Left colon (tissue), 2 donors: ENCODE results near the gene RNU6-9. TPM values are rescaled to one million over a fixed set of nuclear protein-coding genes. Genes with fewer than 3 reads are reported as not detected.
A peak's percentile ranks its signal among the peaks of the same experiment; 100 is the strongest.

Experiments used
- ATAC-seq: fragments of 200-7000 bp; cut with Tn5 transposase; one replicate; pipeline ENCODE4 v1.9.1; 2020; ENCODE audit warnings: mild to moderate bottlenecking, moderate library complexity
- DNase-seq, 2 donors: peaks; one replicate each; pipeline ENCODE4 v3.0.0-alpha.2; 2020
- intact Hi-C, 2 donors: fragments of 100-400 bp; cut with DNase I in 1 of 2; cut with micrococcal nuclease in 1 of 2; formaldehyde crosslinking; loops; one replicate each; pipeline versions ENCODE4 v1.11.2 to v1.14.0; 2022; cut with DNase I, micrococcal nuclease
- total RNA-seq, 2 donors: library from RNA; stranded (reverse); fragmentation: NEBNext Ultra II Directional; extraction: Animal tissue kit (Norgen Biotek cat#: 25700); gene quantifications; one replicate each; pipeline ENCODE4 v1.2.1, GENCODE V29; 2021
- donor health status: DM: no; HTN: no; CAD: no.
- donor health status: DM: yes; HTN: yes; CAD: no.

RNU6-9 gene
- total RNA-seq, 2 donors from 2014 or later = not detected

DNA sequence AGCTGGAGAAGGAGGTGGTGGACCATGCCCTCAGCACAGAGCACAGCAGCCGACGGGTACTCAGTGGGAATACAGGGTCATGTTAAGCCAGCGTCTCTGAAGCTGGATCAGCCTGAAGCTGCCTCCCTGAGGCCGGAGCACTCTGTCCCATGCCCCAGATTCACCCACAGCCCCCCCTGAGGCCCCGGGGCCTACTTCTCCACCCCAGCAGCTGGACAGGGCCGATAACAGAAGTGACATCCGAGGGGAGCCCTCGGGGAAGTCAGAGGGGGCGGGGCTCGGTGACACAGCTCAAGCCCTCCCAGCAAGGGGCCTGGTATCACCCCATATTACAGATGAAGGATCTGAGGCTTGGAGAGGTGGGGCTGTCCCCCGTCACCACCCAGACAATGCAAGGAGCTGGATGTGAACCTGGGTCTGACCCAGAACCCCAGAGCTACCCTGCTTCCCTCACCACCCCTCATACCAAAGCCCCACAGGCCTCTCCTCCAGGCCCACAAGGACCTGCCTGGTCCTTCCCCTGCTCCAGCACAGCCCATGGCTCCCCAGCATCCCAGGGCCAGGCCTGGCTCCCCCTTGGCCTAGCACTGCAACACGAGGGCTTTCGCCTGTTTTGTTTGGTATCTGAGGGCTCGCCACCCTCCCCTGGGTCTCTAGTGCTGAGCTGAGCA is 14.0 kb downstream of the RNU6-9 start:
- intact Hi-C loops = no loop called here
- ATAC-seq (no peak), DNase-seq (peak in 1 of 2 donors; percentile 52)

DNA sequence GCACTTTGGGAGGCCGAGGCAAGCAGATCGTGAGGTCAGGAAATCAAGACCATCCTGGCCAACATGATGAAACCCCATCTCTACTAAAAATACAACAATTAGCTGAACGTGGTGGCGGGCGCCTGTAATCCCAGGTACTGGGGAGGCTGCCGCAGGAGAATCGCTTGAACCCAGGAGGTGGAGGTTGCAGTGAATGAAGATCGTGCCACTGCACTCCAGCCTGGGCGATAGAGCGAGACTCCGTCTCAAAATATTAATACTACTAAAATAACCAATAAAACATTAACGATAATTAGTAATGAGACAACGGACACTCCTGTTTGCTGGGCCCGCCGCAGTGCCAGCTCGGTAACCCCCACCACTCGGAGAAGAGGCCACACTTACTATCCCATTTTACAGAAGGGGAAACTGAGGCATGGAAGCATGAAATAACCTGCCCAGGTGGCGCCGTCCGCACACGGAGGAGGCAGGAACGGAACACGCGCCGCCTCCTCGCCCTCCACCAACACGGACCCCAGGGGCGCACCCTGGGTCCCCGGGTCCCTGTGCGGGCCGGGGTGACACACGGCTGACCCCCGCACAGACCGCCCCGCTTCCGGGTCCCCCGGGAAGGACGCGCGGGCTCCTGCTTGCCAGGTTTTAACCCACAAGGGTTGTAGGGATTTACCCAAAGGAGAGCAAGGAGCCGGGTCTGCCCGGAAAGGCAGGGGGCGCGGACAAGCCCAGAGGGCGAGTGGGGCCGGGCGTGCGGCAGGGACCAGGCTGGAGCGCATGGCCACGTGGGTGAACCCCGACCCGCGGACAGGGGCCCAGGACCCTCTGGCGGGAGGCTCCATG is 18.1 kb downstream of the RNU6-9 start:
- ATAC-seq = no peak
- no peak for DNase-seq
- intact Hi-C loops = no loop called here

DNA sequence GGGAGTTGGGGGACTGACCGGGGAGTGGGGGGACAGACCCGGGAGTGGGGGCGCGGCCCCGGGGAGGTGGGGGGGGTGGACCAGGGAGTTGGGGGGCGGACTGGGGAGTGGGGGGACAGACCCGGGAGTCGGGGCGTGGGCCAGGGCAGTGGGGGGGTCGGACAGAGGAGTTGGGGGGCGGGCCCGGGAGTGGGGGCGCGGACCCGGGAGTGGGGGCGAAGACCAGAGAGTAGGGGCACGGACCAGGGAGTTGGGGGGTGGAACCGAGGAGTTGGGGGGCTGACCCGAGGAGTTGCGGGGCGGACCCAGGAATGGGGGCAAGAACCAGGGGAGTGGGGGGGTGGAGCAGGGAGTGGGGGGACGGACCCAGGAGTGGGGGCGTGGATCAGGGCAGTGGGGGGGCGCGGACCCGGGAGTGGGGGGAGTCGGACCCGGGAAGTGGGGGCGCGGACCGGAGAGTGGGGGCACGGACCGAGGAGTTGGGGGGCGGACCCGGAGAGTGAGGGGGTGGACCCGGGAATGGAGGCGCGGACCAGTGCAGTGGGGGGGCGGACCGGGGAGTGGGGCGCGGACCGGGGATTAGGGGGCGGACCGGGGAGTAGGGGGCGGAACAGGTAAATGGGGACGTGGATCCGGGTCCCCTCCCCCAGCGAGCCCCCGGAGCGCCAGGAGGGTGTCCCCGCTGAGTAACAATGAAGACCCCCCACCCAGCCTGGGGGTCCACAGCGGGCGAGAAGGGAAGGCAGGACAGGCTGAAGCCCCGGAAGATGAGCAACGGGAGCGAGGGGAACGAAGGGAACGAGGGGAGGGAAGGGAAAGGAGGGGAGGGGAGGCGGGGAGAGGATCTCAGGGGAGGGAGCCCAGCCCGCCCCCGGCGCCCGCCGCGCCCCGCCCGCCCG is 19.1 kb downstream of the RNU6-9 start:
- intact Hi-C loops = no loop called here
- DNase-seq (peak in 1 of 2 donors; percentile 62), ATAC-seq (no peak)

DNA sequence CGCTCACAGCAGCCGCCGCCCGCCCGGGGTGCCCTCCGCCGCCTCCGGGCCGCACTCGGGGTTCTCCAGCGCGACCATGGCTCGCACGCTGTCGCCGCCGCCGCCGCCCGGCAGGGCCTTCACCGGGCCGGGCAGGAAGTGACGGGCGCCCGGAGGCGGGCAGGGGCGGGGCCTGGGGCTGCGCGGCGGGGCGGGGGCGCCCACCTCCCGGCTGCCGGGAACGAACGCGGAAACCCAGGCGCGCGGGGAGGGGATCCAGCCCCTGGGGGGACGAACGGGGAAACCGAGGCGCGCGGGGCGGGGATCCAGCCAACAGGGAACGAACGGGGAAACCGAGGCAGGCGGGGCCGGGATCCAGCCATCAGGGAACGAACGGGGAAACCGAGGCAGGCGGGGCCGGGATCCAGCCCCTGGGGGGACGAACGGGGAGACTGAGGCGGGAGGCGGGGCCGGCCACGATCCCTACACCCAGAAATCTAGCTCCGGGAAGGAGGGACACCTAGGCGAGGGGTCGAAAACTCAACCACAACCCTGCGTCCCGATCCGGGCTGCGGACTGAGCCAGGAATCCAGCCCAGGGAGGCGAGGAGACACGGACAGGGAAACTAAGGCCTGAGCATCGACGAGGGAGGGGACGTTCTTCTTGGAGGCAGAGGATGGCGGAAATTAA is 19.9 kb downstream of the RNU6-9 start, which contains the start of gene R3HDM4:
Gene R3HDM4 (minus strand): TSS at position 140 of the 669 bp plus-strand sequence. CDS start 62 bp downstream, at position 78.
- peak; percentile 77 to 88 for DNase-seq
- intact Hi-C loops = no loop called here
- ATAC-seq = peak; percentile 64

DNA sequence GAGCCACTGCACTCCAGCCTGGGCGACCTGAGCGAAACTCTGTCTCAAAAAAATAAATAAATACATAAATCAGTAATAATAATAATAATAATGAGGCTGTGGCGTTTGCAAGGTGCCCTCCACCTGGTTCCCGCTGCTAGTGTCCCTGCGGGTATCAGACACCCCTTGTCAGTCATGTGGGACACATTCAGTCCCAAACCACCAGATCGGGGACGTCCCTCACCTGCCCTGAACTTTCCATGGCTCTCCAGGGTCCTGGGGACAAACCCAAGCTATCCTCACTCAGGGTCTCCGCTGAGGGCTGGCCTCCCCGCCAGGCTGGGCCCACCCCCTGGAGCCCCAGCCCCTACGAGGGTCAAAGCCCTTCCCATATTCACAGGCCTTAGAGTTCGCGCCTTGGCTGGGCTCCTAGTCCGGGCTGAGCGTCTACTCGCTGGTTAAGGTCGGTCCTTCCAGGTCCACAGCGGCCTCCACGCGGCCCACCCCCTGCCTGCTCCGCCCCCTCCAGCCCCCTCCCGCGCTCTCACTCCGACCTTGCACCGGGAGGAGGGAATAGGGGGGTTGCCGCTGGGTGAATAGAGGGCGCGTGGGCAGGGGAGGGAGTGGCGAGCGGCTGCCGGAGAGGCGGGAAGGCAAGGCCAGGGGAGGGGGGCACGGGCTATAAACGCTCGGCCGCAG is 23.5 kb downstream of the RNU6-9 start:
- ATAC-seq (no peak), DNase-seq (no peak)
- intact Hi-C loops = loop anchor here in 1 of 2 donors (5.0 kb wide), 1 partner anchor 54 kb away; no protein-coding TSS in a partner anchor

DNA sequence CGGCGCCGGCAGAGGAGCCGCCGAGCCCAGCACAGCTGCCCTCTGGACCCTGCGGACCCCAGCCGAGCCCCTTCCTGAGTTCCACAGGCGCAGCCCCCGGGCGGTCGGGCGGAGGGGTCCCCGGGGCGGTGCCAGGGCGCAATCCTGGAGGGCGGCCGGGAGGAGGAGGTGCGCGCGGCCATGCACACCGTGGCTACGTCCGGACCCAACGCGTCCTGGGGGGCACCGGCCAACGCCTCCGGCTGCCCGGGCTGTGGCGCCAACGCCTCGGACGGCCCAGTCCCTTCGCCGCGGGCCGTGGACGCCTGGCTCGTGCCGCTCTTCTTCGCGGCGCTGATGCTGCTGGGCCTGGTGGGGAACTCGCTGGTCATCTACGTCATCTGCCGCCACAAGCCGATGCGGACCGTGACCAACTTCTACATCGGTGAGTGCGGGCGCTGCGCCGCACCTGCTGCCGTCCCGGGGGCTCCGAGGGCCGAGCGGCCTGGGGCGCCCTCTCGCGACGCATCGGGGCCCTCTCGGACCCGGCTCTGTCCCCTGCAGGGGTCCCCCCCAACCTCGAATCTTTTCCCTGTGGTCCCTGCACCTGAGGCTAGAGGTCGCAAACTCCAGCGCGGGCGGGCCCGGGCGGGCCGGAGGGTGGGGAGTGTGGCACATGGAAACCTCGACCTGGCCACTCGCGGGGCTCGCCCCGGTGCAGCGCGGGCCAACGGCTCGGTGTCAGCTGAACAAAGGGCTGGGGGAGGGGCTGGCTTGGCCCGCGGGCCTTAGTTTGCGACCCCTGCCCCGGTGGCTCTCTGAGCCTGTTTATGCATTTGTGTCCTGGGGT is 24.3 kb downstream of the RNU6-9 start, which contains the start of gene KISS1R:
Gene KISS1R (plus strand): TSS at position 11 of the 829 bp plus-strand sequence. CDS start 170 bp downstream, at position 181.
- peak; percentile 17 for ATAC-seq

DNA sequence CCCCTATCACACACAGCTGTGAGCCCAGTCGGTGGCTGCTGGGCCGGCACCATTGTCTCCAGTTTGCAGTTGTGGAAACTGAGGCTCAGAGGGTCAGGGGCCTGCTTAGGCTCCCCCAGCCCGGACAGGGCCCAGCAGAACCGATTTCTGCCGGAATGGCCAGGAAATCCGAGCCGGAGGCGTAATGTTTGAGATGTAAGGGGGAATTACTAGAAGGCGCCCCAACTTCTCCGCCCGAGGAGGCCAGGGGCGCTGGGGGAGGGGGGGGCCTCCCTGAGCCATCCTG is 24.8 kb downstream of the RNU6-9 start:
- intact Hi-C loops = loop anchor here in 1 of 2 donors (5.0 kb wide), 1 partner anchor 56 kb away; no protein-coding TSS in a partner anchor
- DNase-seq (no peak), ATAC-seq (no peak)

More for the DNA sequence above, 24.3 kb downstream of the RNU6-9 start, which contains the start of gene KISS1R:
- intact Hi-C loops = loop anchor here in 1 of 2 donors (5.0 kb wide), 1 partner anchor 55 kb away; no protein-coding TSS in a partner anchor
- DNase-seq = peak; percentile 29 to 53

DNA sequence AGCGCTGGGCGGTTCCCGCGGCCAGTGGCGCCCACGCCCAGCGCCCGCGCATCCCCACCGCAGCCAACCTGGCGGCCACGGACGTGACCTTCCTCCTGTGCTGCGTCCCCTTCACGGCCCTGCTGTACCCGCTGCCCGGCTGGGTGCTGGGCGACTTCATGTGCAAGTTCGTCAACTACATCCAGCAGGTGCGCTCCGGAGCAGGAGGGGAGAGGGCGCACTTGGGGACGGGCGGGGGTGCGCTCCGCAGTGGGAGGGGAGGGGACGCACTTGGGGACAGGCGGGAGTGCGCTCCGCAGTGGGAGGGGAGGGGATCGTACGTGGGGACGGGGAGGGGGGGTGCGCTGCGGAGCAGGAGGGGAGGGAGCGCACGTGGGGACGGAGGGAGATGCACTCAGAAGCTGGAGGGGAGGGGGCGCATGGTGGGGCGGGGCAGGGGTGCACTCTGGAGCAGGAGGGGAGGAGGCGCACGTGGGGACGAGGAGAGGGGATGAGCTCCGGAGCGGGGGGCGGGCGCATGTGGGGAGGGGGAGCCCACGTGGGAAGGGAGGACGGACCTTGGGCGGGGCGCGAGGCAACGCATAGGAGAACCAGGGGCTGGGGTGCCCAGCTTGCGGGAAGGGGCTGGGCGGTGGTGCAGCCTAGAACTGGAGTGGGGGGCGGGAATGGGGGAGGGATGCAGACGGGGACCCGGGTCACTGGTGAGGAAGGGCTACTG is 25.4 kb downstream of the RNU6-9 start:
- DNase-seq = peak in 1 of 2 donors; percentile 30
- no peak for ATAC-seq
- intact Hi-C loops = loop anchor here in 1 of 2 donors (5.0 kb wide), 1 partner anchor 56 kb away; no protein-coding TSS in a partner anchor

DNA sequence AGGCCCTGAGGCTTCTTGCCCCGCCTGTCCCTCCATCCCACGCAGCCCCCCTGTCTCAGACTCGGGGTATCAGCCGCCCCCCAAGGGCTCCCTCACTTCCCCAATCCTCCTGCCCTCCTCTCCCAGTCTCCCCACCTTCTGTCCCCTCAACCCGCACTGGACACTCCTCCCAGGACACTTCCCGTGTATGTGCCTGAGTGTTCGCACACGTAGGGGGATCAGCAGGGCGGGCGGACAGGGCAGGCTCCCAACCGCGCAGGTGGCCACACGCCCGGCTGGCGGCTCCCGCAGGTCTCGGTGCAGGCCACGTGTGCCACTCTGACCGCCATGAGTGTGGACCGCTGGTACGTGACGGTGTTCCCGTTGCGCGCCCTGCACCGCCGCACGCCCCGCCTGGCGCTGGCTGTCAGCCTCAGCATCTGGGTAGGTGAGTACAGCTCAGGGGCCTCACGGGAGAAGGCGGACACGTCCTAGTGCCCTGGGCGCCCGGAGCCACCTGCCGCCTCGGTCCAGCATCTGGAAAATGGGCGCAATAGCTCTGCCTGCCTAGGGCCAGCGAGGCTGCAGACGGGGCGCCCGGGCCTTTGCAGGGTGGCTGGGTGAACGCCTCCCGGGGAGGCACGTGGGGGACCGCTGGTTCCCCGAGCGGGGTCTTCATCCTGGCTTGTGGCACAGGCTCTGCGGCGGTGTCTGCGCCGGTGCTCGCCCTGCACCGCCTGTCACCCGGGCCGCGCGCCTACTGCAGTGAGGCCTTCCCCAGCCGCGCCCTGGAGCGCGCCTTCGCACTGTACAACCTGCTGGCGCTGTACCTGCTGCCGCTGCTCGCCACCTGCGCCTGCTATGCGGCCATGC is 26.1 kb downstream of the RNU6-9 start:
- intact Hi-C loops = loop anchor here (2.0 to 5.0 kb wide), 4 partner anchors 57 to 147 kb away; partner anchors contain the start of gene WDR18 (in 2 of the 2)
- ATAC-seq (peak; percentile 60), DNase-seq (peak in 1 of 2 donors; percentile 60)

DNA sequence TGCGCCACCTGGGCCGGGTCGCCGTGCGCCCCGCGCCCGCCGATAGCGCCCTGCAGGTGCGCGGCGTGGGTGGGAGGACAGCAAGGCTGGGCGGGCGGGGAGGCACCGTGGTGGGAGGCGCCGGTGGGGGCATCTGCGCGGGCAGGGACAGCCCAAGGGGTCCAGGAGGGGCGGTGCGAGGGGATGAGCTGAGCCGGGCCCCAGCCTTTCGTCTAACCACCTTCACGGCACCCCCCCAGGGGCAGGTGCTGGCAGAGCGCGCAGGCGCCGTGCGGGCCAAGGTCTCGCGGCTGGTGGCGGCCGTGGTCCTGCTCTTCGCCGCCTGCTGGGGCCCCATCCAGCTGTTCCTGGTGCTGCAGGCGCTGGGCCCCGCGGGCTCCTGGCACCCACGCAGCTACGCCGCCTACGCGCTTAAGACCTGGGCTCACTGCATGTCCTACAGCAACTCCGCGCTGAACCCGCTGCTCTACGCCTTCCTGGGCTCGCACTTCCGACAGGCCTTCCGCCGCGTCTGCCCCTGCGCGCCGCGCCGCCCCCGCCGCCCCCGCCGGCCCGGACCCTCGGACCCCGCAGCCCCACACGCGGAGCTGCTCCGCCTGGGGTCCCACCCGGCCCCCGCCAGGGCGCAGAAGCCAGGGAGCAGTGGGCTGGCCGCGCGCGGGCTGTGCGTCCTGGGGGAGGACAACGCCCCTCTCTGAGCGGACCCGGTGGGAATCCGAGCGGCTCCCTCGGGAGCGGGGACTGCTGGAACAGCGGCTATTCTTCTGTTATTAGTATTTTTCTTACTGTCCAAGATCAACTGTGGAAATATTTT is 27.0 kb downstream of the RNU6-9 start:
- ATAC-seq (peak; percentile 12), DNase-seq (peak in 1 of 2 donors; percentile 36)
- intact Hi-C loops = loop anchor here (2.0 to 5.0 kb wide), 3 partner anchors 57 to 148 kb away; partner anchors contain the start of gene WDR18 (in 2 of the 2)

DNA sequence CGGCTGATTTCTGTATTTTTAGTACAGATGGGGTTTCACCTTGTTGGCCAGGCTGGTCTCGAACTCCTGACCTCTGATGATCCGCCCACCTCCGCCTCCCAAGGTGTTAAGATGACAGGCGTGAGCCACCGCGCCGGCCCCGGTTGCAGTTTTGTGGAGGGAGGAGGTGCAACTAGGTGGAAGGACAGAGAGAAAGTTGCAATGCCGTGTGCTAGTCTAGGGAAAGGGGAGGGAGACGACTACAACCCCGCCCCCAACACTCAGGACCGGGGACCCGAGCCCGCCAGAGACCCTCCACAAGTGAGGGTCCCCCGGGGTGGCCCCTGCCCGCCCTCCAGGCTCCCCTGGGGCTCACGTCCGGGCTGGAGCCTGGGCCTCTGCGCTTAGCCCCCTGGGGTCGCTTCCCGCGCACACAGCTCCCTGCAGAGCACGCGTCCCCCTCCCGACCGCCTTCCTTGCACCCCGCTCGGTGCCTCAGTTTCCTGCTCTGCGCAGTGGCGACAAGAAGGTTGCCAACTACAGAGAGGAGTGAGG is 31.3 kb downstream of the RNU6-9 start:
- DNase-seq = peak in 1 of 2 donors; percentile 46
- ATAC-seq = no peak
- intact Hi-C loops = loop anchor here (5.0 kb wide), 2 partner anchors 58 to 152 kb away; partner anchors contain the start of gene WDR18 (in 2 of the 2)

DNA sequence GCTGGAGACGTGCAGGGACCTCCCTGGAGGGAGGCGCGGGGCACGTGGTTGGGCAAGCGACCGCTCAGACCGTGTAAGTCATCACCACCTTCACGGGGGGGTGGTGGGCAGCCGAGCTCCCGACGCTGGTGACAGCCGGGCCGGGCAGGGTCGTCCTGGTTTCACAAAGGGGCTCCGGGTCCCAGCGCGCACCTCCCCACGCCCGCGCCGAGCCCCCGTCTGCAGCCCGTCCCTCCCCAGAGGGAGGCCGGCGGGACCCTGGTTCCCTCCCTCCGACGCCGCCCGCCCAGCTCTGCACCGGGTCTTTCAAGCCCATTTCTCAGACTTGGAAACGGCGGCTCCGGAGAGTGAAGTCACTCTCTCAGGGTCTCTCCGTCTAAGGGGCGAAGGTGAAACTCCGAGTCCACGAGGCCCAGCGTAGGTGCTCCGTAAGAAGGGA is 31.8 kb downstream of the RNU6-9 start:
- intact Hi-C loops = no loop called here
- peak; percentile 52 to 62 for DNase-seq

DNA sequence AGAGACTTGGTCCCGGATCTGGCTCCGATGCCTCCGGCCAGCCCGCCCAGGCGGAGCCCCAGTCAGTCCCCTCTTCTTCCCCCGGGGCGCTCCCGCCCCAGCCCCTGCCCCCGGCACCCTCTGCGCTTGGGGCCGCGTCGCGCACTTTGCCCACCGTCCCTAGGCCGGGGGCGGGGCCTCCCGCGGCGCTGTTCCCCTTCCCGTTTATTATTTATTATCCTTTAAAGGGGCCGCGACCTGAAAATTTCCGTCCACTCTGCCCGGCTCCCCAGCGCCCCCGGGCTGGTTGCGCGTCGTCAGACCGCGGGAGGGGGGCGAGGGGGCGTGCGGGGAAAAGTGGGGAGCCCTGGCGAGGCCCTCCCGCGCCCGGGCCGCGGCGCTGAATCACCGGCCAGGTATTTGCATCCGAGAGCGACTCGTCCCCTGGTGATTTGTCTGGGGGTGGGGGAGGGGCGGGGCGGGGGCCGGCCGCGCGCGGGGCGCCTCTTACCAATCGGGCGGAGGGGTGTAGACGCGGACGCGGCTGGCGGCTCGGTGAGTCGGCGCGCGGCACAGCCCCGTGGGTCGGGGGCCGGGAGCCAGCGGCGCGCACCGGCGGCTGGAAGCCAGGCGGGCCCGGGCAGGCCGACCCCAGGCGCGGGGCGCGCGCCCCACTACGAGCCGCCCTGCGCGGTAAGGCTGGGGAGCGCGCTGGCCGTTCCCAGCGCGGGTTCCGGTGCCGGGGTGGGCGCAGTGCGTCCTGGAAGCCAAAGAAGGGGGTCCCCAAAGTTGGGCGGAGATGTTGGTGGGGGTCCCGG is 32.4 kb downstream of the RNU6-9 start, which contains the start of gene ARID3A:
Gene ARID3A (plus strand): TSS at position 510 of the 797 bp plus-strand sequence. CDS start 3,494 bp downstream, outside the sequence.
- peak; percentile 71 to 83 for DNase-seq
- intact Hi-C loops = no loop called here
- peak; percentile 82 for ATAC-seq

More for the DNA sequence above, 31.8 kb downstream of the RNU6-9 start:
- peak; percentile 62 for ATAC-seq
